ENCODE results near the gene SPCS2.

GRCh38 chr11:74942073-74942759 is 6.8 kb upstream of the SPCS2 start:
- TF ChIP-seq, protein P1, sequence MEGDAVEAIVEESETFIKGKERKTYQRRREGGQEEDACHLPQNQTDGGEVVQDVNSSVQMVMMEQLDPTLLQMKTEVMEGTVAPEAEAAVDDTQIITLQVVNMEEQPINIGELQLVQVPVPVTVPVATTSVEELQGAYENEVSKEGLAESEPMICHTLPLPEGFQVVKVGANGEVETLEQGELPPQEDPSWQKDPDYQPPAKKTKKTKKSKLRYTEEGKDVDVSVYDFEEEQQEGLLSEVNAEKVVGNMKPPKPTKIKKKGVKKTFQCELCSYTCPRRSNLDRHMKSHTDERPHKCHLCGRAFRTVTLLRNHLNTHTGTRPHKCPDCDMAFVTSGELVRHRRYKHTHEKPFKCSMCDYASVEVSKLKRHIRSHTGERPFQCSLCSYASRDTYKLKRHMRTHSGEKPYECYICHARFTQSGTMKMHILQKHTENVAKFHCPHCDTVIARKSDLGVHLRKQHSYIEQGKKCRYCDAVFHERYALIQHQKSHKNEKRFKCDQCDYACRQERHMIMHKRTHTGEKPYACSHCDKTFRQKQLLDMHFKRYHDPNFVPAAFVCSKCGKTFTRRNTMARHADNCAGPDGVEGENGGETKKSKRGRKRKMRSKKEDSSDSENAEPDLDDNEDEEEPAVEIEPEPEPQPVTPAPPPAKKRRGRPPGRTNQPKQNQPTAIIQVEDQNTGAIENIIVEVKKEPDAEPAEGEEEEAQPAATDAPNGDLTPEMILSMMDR (IDR thresholded peaks at IDR 0.05 in 8 of 11, conservative IDR thresholded peaks at IDR 0.05 in 3 of 11), result no peak
- TF ChIP-seq POLR2AphosphoS5 (IDR thresholded peaks at IDR 0.05), result no peak
